K562 (cell line): ENCODE measurements around the gene SLC35B4.

Experiments
- CEBPZ ChIP-seq: fragments of 150-350 bp; IDR thresholded peaks from 2 replicates; pipeline ENCODE4 v1.6.1; 2014; ENCODE audit warnings: low read depth, mild to moderate bottlenecking, low read length, borderline replicate concordance
- CTCF ChIP-seq, 3 experiments: IDR thresholded peaks in 2 of 3; conservative IDR thresholded peaks in 1 of 3; 2 replicates each; pipeline ENCODE4 v1.5.1; 2011 to 2012; ENCODE audit warnings: low read length in 3 of 3, mild to moderate bottlenecking in 3 of 3, control low read depth in 2 of 3, improper control_type of control experiment in 1 of 3, inconsistent platforms in 1 of 3, low read depth in 1 of 3, mixed read lengths in 1 of 3, moderate library complexity in 1 of 3; ENCODE audit not compliant: insufficient read depth in 2 of 3
- FOXA1 ChIP-seq: fragments of 450-650 bp; IDR thresholded peaks from 2 replicates; pipeline ENCODE4 v1.6.1; 2016; ENCODE audit warnings: mild to moderate bottlenecking, borderline replicate concordance
- FOXP1 ChIP-seq: sonication (generic); formaldehyde crosslinking; IDR thresholded peaks from 2 replicates; pipeline ENCODE4 v1.8.0; 2022; ENCODE audit warnings: mild to moderate bottlenecking, missing genetic modification reagents
- KAT8 ChIP-seq: fragments of 450-650 bp; IDR thresholded peaks from 2 replicates; pipeline ENCODE4 v1.6.1; 2016; ENCODE audit warnings: low read depth, mild to moderate bottlenecking
- NBN ChIP-seq: fragments of 450-650 bp; IDR thresholded peaks from 2 replicates; pipeline ENCODE4 v1.6.1; 2016; ENCODE audit warnings: low read depth, mild to moderate bottlenecking
- RCOR1 ChIP-seq, 2 experiments: IDR thresholded peaks; 2 replicates each; pipeline ENCODE4 v1.6.1; 2012; ENCODE audit warnings: low read depth in 2 of 2, low read length in 2 of 2, borderline replicate concordance in 1 of 2, improper control_type of control experiment in 1 of 2
- XRCC3 ChIP-seq: fragments of 450-650 bp; IDR thresholded peaks from 2 replicates; pipeline ENCODE4 v1.6.1; 2017; ENCODE audit warnings: mild to moderate bottlenecking, moderate library complexity
- ZBTB26 ChIP-seq: fragments of 450-650 bp; formaldehyde crosslinking; IDR thresholded peaks from 2 replicates; pipeline ENCODE4 v1.4.0; 2022; ENCODE audit warnings: missing genetic modification characterization
- ZBTB33 ChIP-seq: sonication (generic); formaldehyde crosslinking; IDR thresholded peaks from 2 replicates; pipeline ENCODE4 v1.8.1; 2023; ENCODE audit warnings: mild to moderate bottlenecking, missing genetic modification reagents
- ZNF407 ChIP-seq: fragments of 450-650 bp; IDR thresholded peaks from 2 replicates; pipeline ENCODE4 v1.6.1; 2016; ENCODE audit warnings: low read depth

GRCh38 chr7:134284952-134285351 lies 31.8 kb downstream of the SLC35B4 start:
- TF ChIP-seq CTCF (IDR thresholded peaks at IDR 0.05 in 2 of 3, conservative IDR thresholded peaks at IDR 0.05 in 1 of 3; ENCODE audit: insufficient read depth in 2 of 3, low read depth in 1 of 3, low read length in 3 of 3) (no peak), FOXA1 (no peak), KAT8 (no peak), ZBTB26 (CRISPR knock-in tag) (no peak), XRCC3 (no peak), RCOR1 (IDR thresholded peaks at IDR 0.05; ENCODE audit: borderline replicate concordance in 1 of 2, low read depth in 2 of 2, low read length in 2 of 2) (0 out of 4 replicates have a peak, but pooled peaks of 1 of the 2 experiments have one; percentile 29), FOXP1 (CRISPR knock-in tag) (no peak), ZNF407 (no peak), CEBPZ (no peak), ZBTB33 (CRISPR knock-in tag) (no peak), NBN (no peak)
